Keratinocyte (primary cell): ENCODE measurements around the gene ERRFI1. TPM values are rescaled to one million over a fixed set of nuclear protein-coding genes. Genes with fewer than 3 reads are reported as not detected.

Experiments used
- DNase-seq: peaks from one replicate; pipeline ENCODE4 v3.0.0-alpha.2; 2011; ENCODE audit warnings: low read depth, missing footprints, low spot score
- FAIRE-seq: peaks from 2 replicates; lab custom pipeline; 2011; peaks lifted over from hg19 to GRCh38; lab: Jason Lieb, UNC
- H2AFZ ChIP-seq: 2 replicates; pipeline ENCODE4 v1.6.0; 2012; ENCODE audit warnings: low read length, control low read depth, inconsistent platforms; ENCODE audit not compliant: control insufficient read depth
- H3K27ac ChIP-seq: 2 replicates; pipeline ENCODE4 v1.5.1; 2011; ENCODE audit warnings: low read length; ENCODE audit not compliant: control insufficient read depth, insufficient read depth
- H3K27me3 ChIP-seq: 3 replicates; pipeline ENCODE4 v1.6.0; 2011; ENCODE audit warnings: low read length; ENCODE audit not compliant: control insufficient read depth, insufficient read depth; ENCODE audit errors: extremely low read depth
- H3K36me3 ChIP-seq, 2 experiments: 2 replicates in 1 of 2; 3 replicates in 1 of 2; pipeline ENCODE4 v1.5.1; 2011; ENCODE audit warnings: low read length in 2 of 2, mild to moderate bottlenecking in 1 of 2; ENCODE audit not compliant: control insufficient read depth in 2 of 2, insufficient read depth in 2 of 2; ENCODE audit errors: extremely low read depth in 1 of 2
- H3K4me1 ChIP-seq: 3 replicates; pipeline ENCODE4 v1.5.1; 2011; ENCODE audit warnings: low read length; ENCODE audit not compliant: control insufficient read depth, insufficient read depth; ENCODE audit errors: extremely low read depth
- H3K4me2 ChIP-seq: 3 replicates; pipeline ENCODE4 v1.6.0; 2011; ENCODE audit warnings: low read depth, low read length; ENCODE audit not compliant: control insufficient read depth, insufficient read depth; ENCODE audit errors: extremely low read depth
- H3K4me3 ChIP-seq, 3 experiments: fragments of 200-600 bp in 1 of 3; sonication (generic) in 1 of 3; 2 replicates in 2 of 3; 3 replicates in 1 of 3; pipeline ENCODE4 v1.5.1; 2011 to 2016; ENCODE audit warnings: low read length in 3 of 3, mild to moderate bottlenecking in 3 of 3, control low read depth in 2 of 3, inconsistent platforms in 1 of 3, low read depth in 1 of 3, mixed read lengths in 1 of 3, mixed run types in 1 of 3, moderate library complexity in 1 of 3; ENCODE audit not compliant: control insufficient read depth in 2 of 3, insufficient read depth in 2 of 3; ENCODE audit errors: extremely low read depth in 1 of 3
- H3K79me2 ChIP-seq: 2 replicates; pipeline ENCODE4 v1.6.0; 2012; ENCODE audit warnings: low read length; ENCODE audit not compliant: control insufficient read depth, insufficient read depth
- H3K9ac ChIP-seq: 3 replicates; pipeline ENCODE4 v1.6.0; 2011; ENCODE audit warnings: low read length; ENCODE audit not compliant: control insufficient read depth, insufficient read depth; ENCODE audit errors: extremely low read depth
- H3K9me1 ChIP-seq: 3 replicates; pipeline ENCODE4 v1.6.0; 2011; ENCODE audit warnings: low read length; ENCODE audit not compliant: control insufficient read depth, insufficient read depth; ENCODE audit errors: extremely low read depth
- H3K9me3 ChIP-seq: 2 replicates; pipeline ENCODE4 v1.5.1; 2012; ENCODE audit warnings: low read depth, low read length; ENCODE audit not compliant: control insufficient read depth
- H4K20me1 ChIP-seq: 3 replicates; pipeline ENCODE4 v1.6.0; 2011; ENCODE audit warnings: low read length; ENCODE audit not compliant: control insufficient read depth, insufficient read depth; ENCODE audit errors: extremely low read depth
- CTCF ChIP-seq, 3 experiments: IDR thresholded peaks in 1 of 3; conservative IDR thresholded peaks in 1 of 3; optimal IDR thresholded peaks in 1 of 3; 2 replicates in 2 of 3; 3 replicates in 1 of 3; pipeline versions ENCODE3 to v1.5.1; 2011; ENCODE audit warnings: low read length in 3 of 3, mild to moderate bottlenecking in 3 of 3, moderate library complexity in 2 of 3, control low read depth in 1 of 3, inconsistent platforms in 1 of 3; ENCODE audit not compliant: insufficient read depth in 2 of 3; ENCODE audit errors: extremely low read depth in 1 of 3
- EZH2 ChIP-seq: IDR thresholded peaks from one replicate; pipeline ENCODE4 v1.6.1; 2012; ENCODE audit warnings: inconsistent platforms, mild to moderate bottlenecking, low read length, moderate library complexity
- dilution Hi-C: fragments of 300-500 bp; cut with MboI; formaldehyde crosslinking; loops from one replicate; pipeline ENCODE4 v1.7.0; 2020; ENCODE audit warnings: low sequenced_read_pairs; ENCODE audit not compliant: extremely low pct_ligation_motif_present
- polyA plus RNA-seq, 5 experiments: library from polyadenylated mRNA; depleted of rRNA in 3 of 5; stranded (reverse) in 3 of 5; stranded (forward) in 1 of 5; unstranded in 1 of 5; fragments of >200 nt; gene quantifications; 1 replicate in 1 of 5; 2 replicates in 3 of 5; 3 replicates in 1 of 5; pipeline versions ENCODE4 v1.2.1 to v1.2.3, GENCODE V29; 2011 to 2012; ENCODE audit warnings: missing spikeins in 2 of 5, low read depth in 1 of 5, low replicate concordance in 1 of 5

Gene ERRFI1
- polyA plus RNA-seq, 1 donor (not counting 4 experiments of a cell fraction or from before 2014, with no cell fraction given): 130 TPM

GRCh38 chr1:8021676-8022266 is 4.3 kb downstream of the ERRFI1 start:
- DNase-seq: no peak
- peak overlapping the region; percentile 80 for H3K27ac ChIP-seq
- dilution Hi-C loops: loop anchor here (25.0 kb wide), 1 partner anchor 291 kb away; the partner anchor contains the start of gene SLC45A1

GRCh38 chr1:8020032-8020431 is 6.1 kb downstream of the ERRFI1 start:
- Histone ChIP-seq H3K4me3 (peak overlapping the region in 2 of 3 experiments; percentile 59 to 61), H4K20me1 (peaks cover 18% of the 10 kb centered on the region), H3K4me1 (peaks cover 92% of the 10 kb centered on the region), H3K79me2 (peaks cover 95% of the 10 kb centered on the region), H3K4me2 (peak overlapping the region; percentile 97), H3K27ac (peak overlapping the region; percentile 82), H3K36me3 (peaks cover 1 to 34% of the 10 kb centered on the region in 2 experiments), H3K9me3 (no peaks in the 10 kb centered on the region), H3K27me3 (no peaks in the 10 kb centered on the region), H3K9ac (peak overlapping the region; percentile 56), H2AFZ (no peak overlapping the region), H3K9me1 (peaks cover 4% of the 10 kb centered on the region)
- DNase-seq (no peak), FAIRE-seq (peak; percentile 80)
- no peak for TF ChIP-seq CTCF (optimal IDR thresholded peaks at IDR 0.05 in 1 of 3, IDR thresholded peaks at IDR 0.05 in 1 of 3, conservative IDR thresholded peaks at IDR 0.05 in 1 of 3; ENCODE audit: extremely low read depth in 1 of 3, insufficient read depth in 2 of 3, low read length in 3 of 3)
- dilution Hi-C loops: loop anchor here (25.0 kb wide), 1 partner anchor 292 kb away; the partner anchor contains the start of gene SLC45A1

More at GRCh38 chr1:8021676-8022266, 4.3 kb downstream of the ERRFI1 start:
- H3K4me3 ChIP-seq: peak overlapping the region; percentile 20 to 90 (median 64)
- no peak overlapping the region for H2AFZ ChIP-seq
- FAIRE-seq: no peak
- H3K4me1 ChIP-seq: peaks cover 78% of the 10 kb centered on the region
- H3K36me3 ChIP-seq: peaks cover 1 to 22% of the 10 kb centered on the region in 2 experiments
- H3K9ac ChIP-seq: peak overlapping the region; percentile 84
- no peaks in the 10 kb centered on the region for H3K27me3 ChIP-seq
- H3K9me1 ChIP-seq: peaks cover 4% of the 10 kb centered on the region
- TF ChIP-seq CTCF (optimal IDR thresholded peaks at IDR 0.05 in 1 of 3, IDR thresholded peaks at IDR 0.05 in 1 of 3, conservative IDR thresholded peaks at IDR 0.05 in 1 of 3; ENCODE audit: extremely low read depth in 1 of 3, insufficient read depth in 2 of 3, low read length in 3 of 3) (no peak), EZH2 (no peak)
- peak overlapping the region; percentile 97 for H3K4me2 ChIP-seq
- H3K79me2 ChIP-seq: peaks cover 92% of the 10 kb centered on the region
- H3K9me3 ChIP-seq: no peaks in the 10 kb centered on the region
- peaks cover 10% of the 10 kb centered on the region for H4K20me1 ChIP-seq
